Transverse colon (tissue), 4 donors: ENCODE data around the gene EIF2AK3. TPM values are rescaled to one million over a fixed set of nuclear protein-coding genes. Genes with fewer than 3 reads are reported as not detected.

ENCODE experiments used
- DNase-seq: peaks from one replicate; pipeline ENCODE4 v3.0.0-alpha.2; 2019
- H3K27ac ChIP-seq, 4 donors: fragments of 200-600 bp; sonication (generic); 2 replicates each; pipeline ENCODE4 v1.5.1; 2016 to 2018; ENCODE audit warnings: inconsistent platforms in 4 of 4
- H3K27me3 ChIP-seq: fragments of 200-600 bp; sonication (generic); 2 replicates; pipeline ENCODE4 v1.5.1; 2017; ENCODE audit warnings: inconsistent platforms
- H3K36me3 ChIP-seq, 4 donors: fragments of 200-600 bp; sonication (generic); 2 replicates each; pipeline ENCODE4 v1.5.1; 2017 to 2019; ENCODE audit warnings: inconsistent platforms in 4 of 4
- H3K4me1 ChIP-seq, 4 donors: fragments of 200-600 bp; sonication (generic); 2 replicates each; pipeline ENCODE4 v1.5.1; 2017 to 2020; ENCODE audit warnings: inconsistent platforms in 4 of 4
- H3K4me3 ChIP-seq, 4 donors: fragments of 200-600 bp; sonication (generic); 1 replicate in 1 of 4; 2 replicates in 3 of 4; pipeline versions ENCODE4 v1.5.1 to v1.6.1; 2017 to 2019; ENCODE audit warnings: inconsistent platforms in 4 of 4
- H3K9me3 ChIP-seq, 2 donors: fragments of 200-600 bp; sonication (generic); 2 replicates each; pipeline ENCODE4 v1.5.1; 2017 to 2019; ENCODE audit warnings: inconsistent platforms in 2 of 2
- CTCF ChIP-seq, 5 experiments: fragments of 200-600 bp in 3 of 5; fragments of 450-650 bp in 2 of 5; sonication (generic) in 3 of 5; IDR thresholded peaks; 1 replicate in 2 of 5; 2 replicates in 3 of 5; pipeline ENCODE4 v1.5.1; 2016 to 2017; ENCODE audit warnings: antibody characterized with exemption in 5 of 5, inconsistent platforms in 3 of 5, mild to moderate bottlenecking in 2 of 5, moderate library complexity in 1 of 5
- EP300 ChIP-seq: sonication (generic); formaldehyde crosslinking; IDR thresholded peaks from one replicate; pipeline ENCODE4 v1.6.1; 2017; ENCODE audit warnings: antibody characterized with exemption, low read depth
- POLR2A ChIP-seq: fragments of 450-650 bp; IDR thresholded peaks from one replicate; pipeline ENCODE4 v1.6.1; 2016; ENCODE audit warnings: antibody characterized with exemption, mild to moderate bottlenecking, moderate library complexity
- POLR2AphosphoS5 ChIP-seq, 3 donors: sonication (generic); formaldehyde crosslinking; IDR thresholded peaks; one replicate each; pipeline ENCODE4 v1.6.1; 2016; ENCODE audit warnings: antibody characterized with exemption in 3 of 3
- WGBS, 2 donors: methylation state at CpG; one replicate each; pipeline ENCODE4 v1.1.5; 2018; ENCODE audit warnings: low coverage in 1 of 2; 5-methylcytosine and 5-hydroxymethylcytosine counted together
- in situ Hi-C, 4 donors: fragments of 200-750 bp; cut with MboI; loops; one replicate each; pipeline versions ENCODE4 v1.15.0 to v1.15.1; 2017; ENCODE audit warnings: low sequenced_read_pairs in 3 of 4, low pct_ligation_motif_present in 1 of 4, low pct_unique_long_range_greater_than_20kb in 1 of 4
- intact Hi-C: fragments of 100-400 bp; cut with DNase I; formaldehyde crosslinking; loops from one replicate; pipeline ENCODE4 v1.15.1; 2023; ENCODE audit warnings: low total_unique reads
- total RNA-seq, 4 donors: library from RNA; depleted of rRNA; stranded (reverse); fragments of >200 nt; gene quantifications; one replicate each; pipeline ENCODE4 v1.1.0, GENCODE V29; 2016

Gene EIF2AK3
- total RNA-seq, 4 donors from 2014 or later = 19.5 to 44.8 (median 32.9) TPM

GRCh38 chr2:88641330-88641729 is 14.1 kb upstream of the EIF2AK3 start:
- in situ Hi-C loops = no loop called here
- Histone ChIP-seq H3K9me3 (no peaks in the 10 kb centered on the region), H3K27me3 (peaks cover 11% of the 10 kb centered on the region), H3K4me1 (no peaks in the 10 kb centered on the region), H3K27ac (no peak overlapping the region), H3K4me3 (no peak overlapping the region), H3K36me3 (no peaks in the 10 kb centered on the region)
- TF ChIP-seq POLR2A (no peak), POLR2AphosphoS5 (IDR thresholded peaks at IDR 0.05) (no peak), CTCF (IDR thresholded peaks at IDR 0.05) (no peak), EP300 (no peak)
- 95% methylated on average over 7 of the region's 7 CpGs; no CpG with 5 or more reads in 1 of the 2 donors for WGBS, 2 donors
- no peak for DNase-seq
- intact Hi-C loops = no loop called here

GRCh38 chr2:88639865-88640264 is 12.6 kb upstream of the EIF2AK3 start:
- Histone ChIP-seq H3K27me3 (peaks cover 11% of the 10 kb centered on the region), H3K27ac (no peak overlapping the region), H3K36me3 (no peaks in the 10 kb centered on the region), H3K9me3 (no peaks in the 10 kb centered on the region), H3K4me3 (no peak overlapping the region), H3K4me1 (no peaks in the 10 kb centered on the region)
- TF ChIP-seq POLR2A (no peak), EP300 (no peak), POLR2AphosphoS5 (IDR thresholded peaks at IDR 0.05) (no peak), CTCF (IDR thresholded peaks at IDR 0.05) (no peak)
- WGBS, 2 donors = 85 to 86% methylated on average over 1 of the region's 1 CpG
- in situ Hi-C loops (no loop called here), intact Hi-C loops (no loop called here)
- DNase-seq = no peak

GRCh38 chr2:88638743-88639142 is 11.5 kb upstream of the EIF2AK3 start:
- WGBS, 2 donors = 71 to 73% methylated on average over 3 of the region's 3 CpGs
- TF ChIP-seq POLR2AphosphoS5 (IDR thresholded peaks at IDR 0.05) = no peak
- no peak for TF ChIP-seq EP300
- no peak for TF ChIP-seq POLR2A
- no peak for TF ChIP-seq CTCF (IDR thresholded peaks at IDR 0.05)
- H3K4me1 ChIP-seq = no peaks in the 10 kb centered on the region
- no peaks in the 10 kb centered on the region for H3K9me3 ChIP-seq
- H3K36me3 ChIP-seq = no peaks in the 10 kb centered on the region
- H3K4me3 ChIP-seq = no peak overlapping the region
- no peak overlapping the region for H3K27ac ChIP-seq
- in situ Hi-C loops = no loop called here
- DNase-seq = no peak
- intact Hi-C loops = no loop called here
- peaks cover 11% of the 10 kb centered on the region for H3K27me3 ChIP-seq

GRCh38 chr2:88638123-88638650 is 10.9 kb upstream of the EIF2AK3 start:
- in situ Hi-C loops (no loop called here), intact Hi-C loops (no loop called here)
- TF ChIP-seq EP300 (no peak), POLR2A (no peak), POLR2AphosphoS5 (IDR thresholded peaks at IDR 0.05) (no peak), CTCF (IDR thresholded peaks at IDR 0.05) (no peak)
- Histone ChIP-seq H3K27ac (no peak overlapping the region), H3K27me3 (peaks cover 11% of the 10 kb centered on the region), H3K36me3 (no peaks in the 10 kb centered on the region), H3K4me1 (no peaks in the 10 kb centered on the region), H3K4me3 (no peak overlapping the region), H3K9me3 (no peaks in the 10 kb centered on the region)
- no peak for DNase-seq
- 64 to 77% methylated on average over 2 of the region's 2 CpGs for WGBS, 2 donors
